GM21576 (cell line): Measurements from ENCODE around the gene TMEM190.
"Not testable (repeated sequence)": the region's sequence is repeated elsewhere in the genome, so short reads cannot be mapped to it uniquely, and the experiment has no call there.

Source experiments
- ATAC-seq: cut with Tn5 transposase; IDR thresholded peaks from one replicate; pipeline ENCODE4 v1.9.1; 2021; ENCODE audit warnings: mild to moderate bottlenecking, moderate library complexity; ENCODE audit not compliant: unreplicated experiment

Gene TMEM190

GRCh38 chr19:55418185-55418584 is 41.6 kb downstream of the TMEM190 start:
- no peak for ATAC-seq

DNA sequence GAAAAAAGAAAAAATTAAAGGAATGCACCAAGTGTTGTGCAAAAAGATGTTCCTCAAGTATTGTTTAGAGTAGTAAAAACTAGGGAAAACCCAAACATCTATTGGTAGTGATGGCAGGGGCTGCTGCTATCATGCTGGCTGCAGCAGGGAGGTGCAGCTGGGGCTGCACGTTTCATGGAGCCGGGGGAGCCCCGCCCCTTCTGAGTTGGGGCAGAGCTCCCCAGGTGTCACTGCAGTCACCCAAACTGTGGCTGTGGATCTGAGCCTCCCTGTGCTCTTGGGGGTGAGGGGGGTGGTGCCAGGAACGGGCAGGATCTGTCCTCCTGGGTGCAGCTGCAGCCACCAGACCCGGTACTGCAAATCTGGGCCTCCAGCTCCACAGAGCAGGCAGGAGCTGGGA is 42.5 kb downstream of the TMEM190 start:
- no peak for ATAC-seq

GRCh38 chr19:55419624-55420236 is 43.1 kb downstream of the TMEM190 start:
- ATAC-seq = no peak

DNA sequence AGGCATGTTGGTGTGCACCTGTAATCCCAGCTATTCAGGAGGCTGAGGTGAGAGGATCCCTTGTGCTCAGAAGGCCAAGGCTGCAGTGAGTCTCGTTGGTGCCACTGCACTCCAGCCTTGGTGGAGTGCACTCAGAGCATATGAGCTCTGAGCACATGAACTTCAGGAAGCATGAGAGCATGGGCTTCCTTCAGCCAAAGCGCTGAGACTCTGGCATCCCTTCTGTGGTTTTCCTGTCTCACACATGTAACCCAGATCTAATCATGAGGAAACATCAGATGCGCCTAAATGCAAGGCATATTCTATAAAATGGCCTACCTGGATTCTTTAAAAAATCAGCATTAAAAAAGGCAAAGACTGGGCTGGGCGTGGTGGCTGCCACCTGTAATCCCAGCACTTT is 44.7 kb downstream of the TMEM190 start:
- ATAC-seq = not testable (repeated sequence)

GRCh38 chr19:55423225-55424005 is 46.8 kb downstream of the TMEM190 start:
- ATAC-seq = no peak

- no peak for ATAC-seq
Measured at GRCh38 chr19:55424518-55424917, 47.9 kb downstream of the TMEM190 start.

GRCh38 chr19:55426042-55426441 is 49.4 kb downstream of the TMEM190 start:
- ATAC-seq = no peak
